ENCODE data around the gene FOXO1. TPM values are rescaled to one million over a fixed set of nuclear protein-coding genes. Genes with fewer than 3 reads are reported as not detected.
A peak's percentile ranks its signal among the peaks of the same experiment; 100 is the strongest.

The FOXO1 gene
- total and polyA plus RNA-seq, 2 of the 13 experiments (the other 11 are each of a cell fraction or from before 2014, with no cell fraction given) = 8.1 to 13.1 TPM

DNA sequence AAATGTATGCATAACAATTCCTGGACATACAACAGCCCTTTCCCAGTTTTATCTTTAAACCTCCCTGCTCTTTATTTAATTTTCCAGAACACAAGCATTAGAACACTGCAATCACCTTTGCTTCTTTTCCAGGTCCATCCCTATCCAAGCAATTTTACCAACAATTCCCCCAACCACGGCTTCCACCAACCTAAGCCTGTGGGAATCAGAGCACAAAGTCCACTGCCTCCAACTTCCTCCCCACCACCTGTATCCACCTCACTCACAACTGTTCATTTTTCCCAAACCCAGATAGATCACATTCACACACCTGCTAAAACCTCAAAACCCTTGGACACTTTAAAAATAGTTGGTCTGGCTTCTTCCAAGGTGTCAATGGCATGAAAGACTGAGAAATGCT is 39.5 kb downstream of the FOXO1 start (continued):
- TF ChIP-seq HNF4G (IDR thresholded peaks at IDR 0.05; ENCODE audit: borderline replicate concordance, low read depth, low read length) = 0 out of 2 replicates have a peak, but pooled peaks have one; percentile 23
- no peak for TF ChIP-seq HNF4G (CRISPR knock-in tag; IDR thresholded peaks at IDR 0.05; ENCODE audit: borderline replicate concordance, low read depth)
- TF ChIP-seq GATAD2A (CRISPR knock-in tag; IDR thresholded peaks at IDR 0.05) = 0 out of 2 replicates have a peak, but pooled peaks have one; percentile 17
- TF ChIP-seq ZNF3 (CRISPR knock-in tag; IDR thresholded peaks at IDR 0.05) = no peak
- peak; percentile 76; the same call in 1 of the 2 replicates for TF ChIP-seq ZNF644 (CRISPR knock-in tag; IDR thresholded peaks at IDR 0.05; ENCODE audit: low read depth)
- TF ChIP-seq HNF4A (CRISPR knock-in tag; IDR thresholded peaks at IDR 0.05) = peak; percentile 76
- TF ChIP-seq ERF (CRISPR knock-in tag; IDR thresholded peaks at IDR 0.05) = 0 out of 2 replicates have a peak, but pooled peaks have one; percentile 18
- TF ChIP-seq RBM22 (optimal IDR thresholded peaks at IDR 0.05; ENCODE audit: low read length) = peak; percentile 35

- Histone ChIP-seq H3K9ac (ENCODE audit: insufficient read depth, low read depth, low read length) (no peak overlapping the region), H2AFZ (ENCODE audit: low read length) (no peak overlapping the region), H3K4me1 (ENCODE audit: insufficient read depth, low read length) (peaks cover 62% of the 10 kb centered on the region), H3K4me3 (replicated peaks in 1 of 3; ENCODE audit: insufficient read depth in 1 of 3, low read depth in 2 of 3, low read length in 3 of 3) (no peak overlapping the region), H3K9me3 (ENCODE audit: low read length) (no peaks in the 10 kb centered on the region), H3K27ac (ENCODE audit: extremely low read length, insufficient read depth, low read length) (no peak overlapping the region), H3K36me3 (replicated peaks in 1 of 2; ENCODE audit: control insufficient read depth in 1 of 2, insufficient read depth in 2 of 2, low read length in 2 of 2) (peaks cover 0 to 7% of the 10 kb centered on the region in 2 experiments; a peak in 3 of 5 replicates), H3K79me2 (ENCODE audit: insufficient read depth, low read length) (peaks cover 96% of the 10 kb centered on the region), H4K20me1 (ENCODE audit: insufficient read depth, low read length) (peaks cover 75% of the 10 kb centered on the region), H3K4me2 (ENCODE audit: low read depth, low read length) (no peak overlapping the region), H3K27me3 (ENCODE audit: control insufficient read depth in 1 of 2, insufficient read depth in 2 of 2, low read length in 2 of 2) (no peaks in the 10 kb centered on the region)
- BruUV-seq (replicated peaks) = no TSS peak
- WGBS (ENCODE audit: low lambda C conversion rate) = 98% methylated on average over 3 of the region's 3 CpGs
- DNase-seq (ENCODE audit: low spot score) (no peak), ATAC-seq (no peak; the same call in 2 of the 3 replicates), FAIRE-seq (no peak)
- intact Hi-C loops (cut with micrococcal nuclease; ENCODE audit: unreplicated experiment) (no loop called here), in situ Hi-C loops (cut with HindIII; ENCODE audit: extremely low pct_ligation_motif_present, low pct_unique_long_range_greater_than_20kb) (no loop called here)
- POLR2A ChIA-PET = no interaction called here
- CTCF ChIA-PET (ENCODE audit: low intra/inter-chr PET ratio, low total read pairs) = no interaction called here
- TF ChIP-seq ASH2L (IDR thresholded peaks at IDR 0.05; ENCODE audit: insufficient read length, low read depth, low read length) (no peak), CREB1 (IDR thresholded peaks at IDR 0.05) (no peak), CREB1 (CRISPR knock-in tag; IDR thresholded peaks at IDR 0.05) (no peak), KLF11 (CRISPR knock-in tag; IDR thresholded peaks at IDR 0.05) (no peak), GRHL1 (CRISPR knock-in tag; conservative IDR thresholded peaks at IDR 0.05) (no peak), ZNF569 (CRISPR knock-in tag; IDR thresholded peaks at IDR 0.05; ENCODE audit: borderline replicate concordance) (no peak), ZNF451 (CRISPR knock-in tag; IDR thresholded peaks at IDR 0.05) (no peak)
- TF ChIP-seq, protein P1, sequence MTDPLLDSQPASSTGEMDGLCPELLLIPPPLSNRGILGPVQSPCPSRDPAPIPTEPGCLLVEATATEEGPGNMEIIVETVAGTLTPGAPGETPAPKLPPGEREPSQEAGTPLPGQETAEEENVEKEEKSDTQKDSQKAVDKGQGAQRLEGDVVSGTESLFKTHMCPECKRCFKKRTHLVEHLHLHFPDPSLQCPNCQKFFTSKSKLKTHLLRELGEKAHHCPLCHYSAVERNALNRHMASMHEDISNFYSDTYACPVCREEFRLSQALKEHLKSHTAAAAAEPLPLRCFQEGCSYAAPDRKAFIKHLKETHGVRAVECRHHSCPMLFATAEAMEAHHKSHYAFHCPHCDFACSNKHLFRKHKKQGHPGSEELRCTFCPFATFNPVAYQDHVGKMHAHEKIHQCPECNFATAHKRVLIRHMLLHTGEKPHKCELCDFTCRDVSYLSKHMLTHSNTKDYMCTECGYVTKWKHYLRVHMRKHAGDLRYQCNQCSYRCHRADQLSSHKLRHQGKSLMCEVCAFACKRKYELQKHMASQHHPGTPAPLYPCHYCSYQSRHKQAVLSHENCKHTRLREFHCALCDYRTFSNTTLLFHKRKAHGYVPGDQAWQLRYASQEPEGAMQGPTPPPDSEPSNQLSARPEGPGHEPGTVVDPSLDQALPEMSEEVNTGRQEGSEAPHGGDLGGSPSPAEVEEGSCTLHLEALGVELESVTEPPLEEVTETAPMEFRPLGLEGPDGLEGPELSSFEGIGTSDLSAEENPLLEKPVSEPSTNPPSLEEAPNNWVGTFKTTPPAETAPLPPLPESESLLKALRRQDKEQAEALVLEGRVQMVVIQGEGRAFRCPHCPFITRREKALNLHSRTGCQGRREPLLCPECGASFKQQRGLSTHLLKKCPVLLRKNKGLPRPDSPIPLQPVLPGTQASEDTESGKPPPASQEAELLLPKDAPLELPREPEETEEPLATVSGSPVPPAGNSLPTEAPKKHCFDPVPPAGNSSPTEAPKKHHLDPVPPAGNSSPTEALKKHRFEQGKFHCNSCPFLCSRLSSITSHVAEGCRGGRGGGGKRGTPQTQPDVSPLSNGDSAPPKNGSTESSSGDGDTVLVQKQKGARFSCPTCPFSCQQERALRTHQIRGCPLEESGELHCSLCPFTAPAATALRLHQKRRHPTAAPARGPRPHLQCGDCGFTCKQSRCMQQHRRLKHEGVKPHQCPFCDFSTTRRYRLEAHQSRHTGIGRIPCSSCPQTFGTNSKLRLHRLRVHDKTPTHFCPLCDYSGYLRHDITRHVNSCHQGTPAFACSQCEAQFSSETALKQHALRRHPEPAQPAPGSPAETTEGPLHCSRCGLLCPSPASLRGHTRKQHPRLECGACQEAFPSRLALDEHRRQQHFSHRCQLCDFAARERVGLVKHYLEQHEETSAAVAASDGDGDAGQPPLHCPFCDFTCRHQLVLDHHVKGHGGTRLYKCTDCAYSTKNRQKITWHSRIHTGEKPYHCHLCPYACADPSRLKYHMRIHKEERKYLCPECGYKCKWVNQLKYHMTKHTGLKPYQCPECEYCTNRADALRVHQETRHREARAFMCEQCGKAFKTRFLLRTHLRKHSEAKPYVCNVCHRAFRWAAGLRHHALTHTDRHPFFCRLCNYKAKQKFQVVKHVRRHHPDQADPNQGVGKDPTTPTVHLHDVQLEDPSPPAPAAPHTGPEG (CRISPR knock-in tag; IDR thresholded peaks at IDR 0.05) = no peak
- TF ChIP-seq, protein P2, sequence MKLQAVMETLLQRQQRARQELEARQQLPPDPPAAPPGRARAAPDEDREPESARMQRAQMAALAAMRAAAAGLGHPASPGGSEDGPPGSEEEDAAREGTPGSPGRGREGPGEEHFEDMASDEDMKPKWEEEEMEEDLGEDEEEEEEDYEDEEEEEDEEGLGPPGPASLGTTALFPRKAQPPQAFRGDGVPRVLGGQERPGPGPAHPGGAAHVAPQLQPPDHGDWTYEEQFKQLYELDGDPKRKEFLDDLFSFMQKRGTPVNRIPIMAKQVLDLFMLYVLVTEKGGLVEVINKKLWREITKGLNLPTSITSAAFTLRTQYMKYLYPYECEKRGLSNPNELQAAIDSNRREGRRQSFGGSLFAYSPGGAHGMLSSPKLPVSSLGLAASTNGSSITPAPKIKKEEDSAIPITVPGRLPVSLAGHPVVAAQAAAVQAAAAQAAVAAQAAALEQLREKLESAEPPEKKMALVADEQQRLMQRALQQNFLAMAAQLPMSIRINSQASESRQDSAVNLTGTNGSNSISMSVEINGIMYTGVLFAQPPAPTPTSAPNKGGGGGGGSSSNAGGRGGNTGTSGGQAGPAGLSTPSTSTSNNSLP (IDR thresholded peaks at IDR 0.05; ENCODE audit: low read depth, low read length) = no peak
Observed at GRCh38 chr13:40626561-40626960, 39.9 kb downstream of the FOXO1 start.
